Small intestine (tissue), 7 donors: ENCODE data around the gene NINJ1. TPM values are rescaled to one million over a fixed set of nuclear protein-coding genes. Genes with fewer than 3 reads are reported as not detected.

ENCODE experiments used
- DNase-seq, 2 donors: peaks; one replicate each; pipeline versions ENCODE4 v3.0.0 to v3.0.0-alpha.2; 2013
- FAIRE-seq: peaks from 2 replicates; lab custom pipeline; 2012; peaks lifted over from hg19 to GRCh38; lab: Jason Lieb, UNC
- H3K27ac ChIP-seq, 3 donors: one replicate each; pipeline ENCODE4 v1.5.1; 2013; ENCODE audit warnings: low read length in 2 of 3, mild to moderate bottlenecking in 2 of 3, control low read depth in 1 of 3, inconsistent platforms in 1 of 3, low read depth in 1 of 3, moderate library complexity in 1 of 3
- H3K27me3 ChIP-seq, 3 donors: one replicate each; pipeline ENCODE4 v1.6.1; 2013; ENCODE audit warnings: low read length in 3 of 3, inconsistent platforms in 1 of 3; ENCODE audit not compliant: control insufficient read depth in 3 of 3, insufficient read depth in 3 of 3
- H3K36me3 ChIP-seq, 3 donors: one replicate each; pipeline ENCODE4 v1.6.1; 2013; ENCODE audit warnings: low read length in 3 of 3, inconsistent platforms in 1 of 3, low read depth in 1 of 3, mild to moderate bottlenecking in 1 of 3, moderate library complexity in 1 of 3; ENCODE audit not compliant: control insufficient read depth in 3 of 3, insufficient read depth in 2 of 3
- H3K4me1 ChIP-seq, 3 donors: one replicate each; pipeline ENCODE4 v1.6.1; 2013; ENCODE audit warnings: low read length in 2 of 3, inconsistent platforms in 1 of 3, low read depth in 1 of 3, mild to moderate bottlenecking in 1 of 3, moderate library complexity in 1 of 3; ENCODE audit not compliant: control insufficient read depth in 3 of 3, insufficient read depth in 2 of 3
- H3K4me3 ChIP-seq, 3 donors: one replicate each; pipeline ENCODE4 v1.5.1; 2013; ENCODE audit warnings: low read length in 3 of 3, control low read depth in 1 of 3, inconsistent platforms in 1 of 3, low read depth in 1 of 3, mild to moderate bottlenecking in 1 of 3, moderate library complexity in 1 of 3
- H3K9me3 ChIP-seq, 2 donors: one replicate each; pipeline ENCODE4 v1.6.1; 2013; ENCODE audit warnings: low read depth in 1 of 2, low read length in 1 of 2; ENCODE audit not compliant: control insufficient read depth in 2 of 2, insufficient read depth in 1 of 2
- WGBS, 3 donors: extraction: QIAGEN DNeasy Blood & Tissue Kit; methylation state at CpG; one replicate each; pipeline ENCODE4 v1.1.7; 2013; 5-methylcytosine and 5-hydroxymethylcytosine counted together
- polyA plus RNA-seq, 4 donors: library from polyadenylated mRNA; stranded (reverse) in 3 of 4; unstranded in 1 of 4; fragments of 200-250 nt in 3 of 4; fragments of 120-200 nt in 1 of 4; gene quantifications; one replicate each; pipeline versions ENCODE4 v1.2.1 to v1.2.3, GENCODE V29; 2013
- donor health status: healthy with polysubstance abuse.
- donor health status: control.
- donor health status: control.
- donor health status: Bipolar disorder and iron deficiency.
- donor health status: healthy.

NINJ1 gene
- polyA plus RNA-seq, 4 donors: 29.4 to 93.2 (median 54.0) TPM

DNA sequence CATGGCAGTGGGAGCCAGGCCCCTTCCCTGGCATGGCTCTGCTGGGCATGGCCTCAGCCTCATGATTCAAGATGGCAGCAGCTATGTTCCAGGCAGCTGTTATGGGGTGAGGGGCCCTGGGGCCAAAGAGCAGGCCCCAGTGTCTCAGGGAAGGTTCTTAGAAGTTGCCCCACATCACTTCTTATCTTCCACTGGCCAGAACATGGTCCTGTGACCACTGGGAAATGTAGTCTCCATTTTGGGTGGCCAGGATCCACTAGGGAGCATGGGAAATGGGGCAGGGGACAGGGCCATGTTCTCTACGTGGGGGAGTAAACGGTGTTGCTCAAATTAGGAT, 57.3 kb downstream of the NINJ1 start:
- no peak overlapping the region for H3K27ac ChIP-seq
- H3K4me3 ChIP-seq: no peak overlapping the region
- FAIRE-seq (no peak), DNase-seq (no peak)
- WGBS, 3 donors: 94 to 97% (median 96%) methylated on average over 2 of the region's 2 CpGs
- peaks cover 0 to 4% (median 0%) of the 10 kb centered on the region in 3 donors for H3K4me1 ChIP-seq
- H3K36me3 ChIP-seq: peaks cover 0 to 13% (median 0%) of the 10 kb centered on the region in 3 donors
- no peaks in the 10 kb centered on the region for H3K9me3 ChIP-seq
- no peaks in the 10 kb centered on the region for H3K27me3 ChIP-seq

DNA sequence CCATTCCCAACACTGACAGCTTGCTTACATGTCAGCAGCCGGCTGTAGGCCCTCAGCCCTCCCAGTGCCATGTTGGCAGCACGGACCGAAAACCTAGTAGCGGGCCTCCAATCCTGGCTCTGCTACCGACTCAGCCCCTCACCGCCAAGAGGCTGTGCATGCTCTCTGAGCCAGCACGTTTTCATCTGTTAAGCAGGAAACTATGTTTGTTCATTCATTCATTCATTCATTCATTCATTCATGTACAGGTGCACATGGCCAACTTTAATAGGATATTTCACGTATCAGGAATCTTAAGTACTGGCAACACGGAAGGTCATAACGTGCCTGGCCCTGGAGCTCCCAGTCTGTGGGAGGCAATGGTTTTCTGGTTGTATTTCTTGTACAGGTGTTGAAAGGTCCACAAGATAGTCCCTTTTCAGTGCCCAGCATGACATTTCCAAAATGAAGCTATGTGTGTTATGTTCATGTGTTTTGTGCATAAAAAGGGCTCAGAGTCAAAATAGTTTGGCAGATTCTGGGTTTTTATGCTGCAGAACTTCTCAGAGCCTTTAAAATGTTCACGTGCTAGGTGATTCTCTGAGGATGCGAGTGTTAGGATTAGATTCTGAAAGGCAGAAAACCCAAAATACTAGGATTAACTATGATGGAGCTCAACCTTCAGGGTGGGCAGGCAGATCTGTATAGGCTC, 57.8 kb downstream of the NINJ1 start:
- Histone ChIP-seq H3K4me3 (no peak overlapping the region), H3K27ac (no peak overlapping the region), H3K9me3 (no peaks in the 10 kb centered on the region), H3K4me1 (peaks cover 0 to 4% (median 0%) of the 10 kb centered on the region in 3 donors), H3K27me3 (no peaks in the 10 kb centered on the region), H3K36me3 (peaks cover 0 to 11% (median 0%) of the 10 kb centered on the region in 3 donors)
- no peak for DNase-seq
- no peak for FAIRE-seq
- 88 to 93% (median 89%) methylated on average over 11 to 12 of the region's 12 CpGs for WGBS, 3 donors

DNA sequence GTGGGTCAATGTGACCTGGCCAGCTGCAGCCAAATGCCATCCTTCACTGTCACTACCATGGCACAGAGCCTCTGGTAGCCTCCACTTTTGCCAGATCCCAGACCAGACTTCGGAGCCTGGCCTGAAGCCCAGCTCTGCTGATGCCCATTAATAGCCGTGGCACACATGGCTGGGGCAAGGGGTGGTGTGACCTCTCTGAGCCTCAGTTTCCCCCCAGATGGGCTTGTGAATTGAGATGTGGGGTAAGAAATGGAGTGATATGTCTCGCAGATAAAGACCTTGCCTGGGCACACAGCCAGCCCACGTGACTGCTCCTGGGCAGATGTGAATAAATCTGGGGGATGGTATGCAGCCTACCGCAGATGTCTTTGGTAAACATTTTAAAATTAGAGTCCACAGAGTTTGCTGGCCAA, 61.7 kb downstream of the NINJ1 start:
- no peak for FAIRE-seq
- no peak overlapping the region for H3K4me3 ChIP-seq
- peak in 1 of 2 donors; percentile 24 for DNase-seq
- no peaks in the 10 kb centered on the region for H3K27me3 ChIP-seq
- 23 to 34% (median 28%) methylated on average over 5 of the region's 5 CpGs for WGBS, 3 donors
- no peak overlapping the region for H3K27ac ChIP-seq
- H3K9me3 ChIP-seq: no peaks in the 10 kb centered on the region
- peaks cover 0 to 4% (median 0%) of the 10 kb centered on the region in 3 donors for H3K4me1 ChIP-seq
- H3K36me3 ChIP-seq: peaks cover 0 to 2% (median 0%) of the 10 kb centered on the region in 3 donors

Other genes with a start within 250 kb of the NINJ1 start
- 10 to 100 TPM in 1 of 4 donors, 1 to 10 TPM in 2, under 1 TPM in 1; 0.67 to 26.1 (median 3.8) TPM for gene FGD3, start 186.7 kb downstream of the NINJ1 start, polyA plus RNA-seq
- 10 to 100 TPM in 1 of 4 donors, 1 to 10 TPM in 2, not detected in 1; 3.7 to 10.1 (median 3.8) TPM for gene SUSD3, start 75.5 kb downstream of the NINJ1 start, polyA plus RNA-seq
- gene CARD19, start 38.0 kb downstream of the NINJ1 start, polyA plus RNA-seq: 10 to 100 TPM; 32.7 to 45.6 (median 42.1) TPM
- gene WNK2, start 49.9 kb upstream of the NINJ1 start, polyA plus RNA-seq: 100 to 1,000 TPM in 1 of 4 donors, 10 to 100 TPM in 3; 13.8 to 101 (median 33.8) TPM